ENCODE results near the gene WBP1.

The WBP1 gene

DNA sequence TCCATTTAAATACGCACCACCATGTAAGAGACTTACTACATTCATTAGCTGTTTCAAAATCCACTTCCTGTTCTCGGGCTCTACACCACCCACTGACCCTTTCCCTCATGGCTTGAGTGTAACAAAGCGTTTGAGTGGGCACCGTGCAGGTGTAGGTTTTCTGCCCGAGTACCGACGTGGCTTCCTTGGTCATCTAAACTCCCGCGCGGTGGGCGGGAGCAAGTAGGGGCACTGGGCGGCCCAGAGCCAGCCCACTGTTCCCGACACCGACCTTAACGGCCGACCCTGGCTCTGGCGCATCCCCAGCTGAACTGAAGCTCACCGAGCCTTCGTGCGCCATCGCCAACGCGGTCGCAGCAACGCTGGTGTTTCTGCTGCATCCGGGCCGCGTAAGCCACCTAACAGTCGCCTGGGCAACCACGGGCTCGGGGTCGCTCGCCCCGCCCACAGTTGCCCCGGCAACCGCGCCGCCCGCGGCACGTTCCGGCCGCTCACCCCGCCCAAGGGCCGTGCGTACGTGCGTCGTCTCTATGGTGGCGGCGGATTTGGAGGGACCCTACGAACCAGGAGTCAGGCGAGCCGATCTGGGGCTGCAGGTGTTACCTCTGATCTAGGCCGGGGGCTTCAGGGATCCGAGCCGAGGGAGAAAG lies 36.9 kb upstream of the WBP1 start, which contains the start of the genes C2orf81 and WDR54:
Gene C2orf81, minus strand, starts transcription at position 399 of the 650 bp plus-strand sequence. Its CDS starts 59 bp downstream, at position 340.
Gene WDR54, plus strand, starts transcription at position 510 of the 650 bp plus-strand sequence. CDS start 424 bp downstream, outside the sequence.
- Histone ChIP-seq H3K27ac (peak within 1 kb of the TSS; percentile 62 to 66), H3K9me3 (no peaks in the 10 kb centered on the region), H3K4me3 (peak within 1 kb of the TSS; percentile 57 to 78), H3K36me3 (peaks cover 0 to 14% (median 5%) of the 10 kb centered on the region in 3 donors), H3K27me3 (no peaks in the 10 kb centered on the region), H3K4me1 (peaks cover 0 to 22% (median 13%) of the 10 kb centered on the region in 4 donors)
- intact Hi-C loops (cut with DNase I; ENCODE audit: low total_unique reads) = no loop called here
- no peak for TF ChIP-seq CTCF (IDR thresholded peaks at IDR 0.05)
- peak; percentile 78 to 88 for DNase-seq

DNA sequence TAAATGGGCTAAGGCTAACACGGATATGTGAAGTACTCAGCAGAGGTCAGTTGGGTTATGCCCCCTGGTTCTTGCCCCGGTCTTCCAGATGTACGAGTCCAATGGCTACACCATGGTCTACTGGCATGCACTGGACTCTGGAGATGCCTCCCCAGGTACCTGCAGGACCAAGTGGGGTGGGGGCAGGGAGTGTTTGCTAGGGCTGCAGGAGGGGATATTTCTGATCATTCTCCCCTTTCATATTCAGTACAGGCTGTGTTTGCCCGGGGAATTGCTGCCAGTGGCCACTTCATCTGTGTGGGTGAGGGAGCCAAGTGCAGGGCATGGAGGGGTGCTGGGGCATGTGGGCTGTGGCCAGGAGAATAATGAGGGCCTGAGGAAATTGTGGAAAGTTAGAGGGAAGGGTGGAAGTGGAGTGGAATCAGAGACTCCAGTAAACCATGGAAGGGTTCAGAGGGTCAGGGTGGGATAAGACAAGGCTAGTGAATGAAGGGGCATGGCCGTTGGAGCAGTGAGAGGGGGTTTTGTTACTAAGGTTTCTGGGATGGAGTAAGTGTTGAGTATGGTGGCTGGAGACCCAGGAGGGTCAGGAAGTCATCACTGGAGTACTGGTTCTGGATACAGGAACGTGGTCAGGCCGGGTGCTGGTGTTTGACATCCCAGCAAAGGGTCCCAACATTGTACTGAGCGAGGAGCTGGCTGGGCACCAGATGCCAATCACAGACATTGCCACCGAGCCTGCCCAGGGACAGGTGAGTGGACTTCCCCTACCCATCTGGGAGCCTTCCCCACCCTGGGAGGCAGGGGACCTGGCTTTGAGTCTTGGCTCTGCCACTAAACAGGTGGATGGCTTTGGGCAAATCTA lies 34.8 kb upstream of the WBP1 start:
- Histone ChIP-seq H3K27me3 (no peaks in the 10 kb centered on the region), H3K9me3 (no peaks in the 10 kb centered on the region), H3K4me3 (no peak overlapping the region), H3K4me1 (peaks cover 0 to 17% (median 10%) of the 10 kb centered on the region in 4 donors), H3K27ac (no peak overlapping the region), H3K36me3 (peaks cover 0 to 35% (median 24%) of the 10 kb centered on the region in 3 donors)
- intact Hi-C loops (cut with DNase I; ENCODE audit: low total_unique reads) = no loop called here
- no peak for TF ChIP-seq CTCF (IDR thresholded peaks at IDR 0.05)
- no peak for DNase-seq

- intact Hi-C loops (cut with DNase I; ENCODE audit: low total_unique reads) = no loop called here
Observed at GRCh38 chr2:74424139-74424992, 33.9 kb upstream of the WBP1 start.

DNA sequence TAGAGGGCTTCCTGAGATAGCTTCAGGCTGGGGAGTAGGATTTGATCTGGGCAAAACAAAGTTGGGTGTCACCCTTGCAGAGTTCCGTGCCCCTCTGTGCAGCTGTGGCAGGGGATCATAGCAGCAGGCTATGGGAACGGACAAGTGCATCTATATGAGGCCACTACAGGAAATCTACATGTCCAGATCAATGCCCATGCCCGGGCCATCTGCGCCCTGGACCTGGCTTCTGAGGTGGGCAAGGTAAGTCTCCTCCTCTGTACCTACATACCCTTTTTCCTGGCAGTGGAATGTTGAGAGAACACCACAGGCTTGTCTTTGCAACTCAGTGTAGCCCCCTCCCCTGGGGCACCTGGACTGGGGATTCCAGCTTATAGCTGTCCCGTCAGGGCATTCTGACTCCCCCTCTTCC lies 33.2 kb upstream of the WBP1 start:
- Histone ChIP-seq H3K4me1 (peaks cover 0 to 8% (median 4%) of the 10 kb centered on the region in 4 donors), H3K9me3 (no peaks in the 10 kb centered on the region), H3K27me3 (no peaks in the 10 kb centered on the region), H3K36me3 (peaks cover 5 to 50% (median 39%) of the 10 kb centered on the region in 3 donors), H3K27ac (no peak overlapping the region), H3K4me3 (no peak overlapping the region)
- intact Hi-C loops (cut with DNase I; ENCODE audit: low total_unique reads) = no loop called here
- DNase-seq = no peak
- TF ChIP-seq CTCF (IDR thresholded peaks at IDR 0.05) = no peak

More at GRCh38 chr2:74424139-74424992, 33.9 kb upstream of the WBP1 start:
- Histone ChIP-seq H3K36me3 (peaks cover under 1 to 44% (median 33%) of the 10 kb centered on the region in 3 donors), H3K27me3 (no peaks in the 10 kb centered on the region), H3K9me3 (no peaks in the 10 kb centered on the region), H3K4me1 (peaks cover 0 to 8% (median 4%) of the 10 kb centered on the region in 4 donors), H3K27ac (no peak overlapping the region), H3K4me3 (no peak overlapping the region)
- TF ChIP-seq CTCF (IDR thresholded peaks at IDR 0.05) = no peak
- DNase-seq = no peak

- no peaks in the 10 kb centered on the region for H3K27me3 ChIP-seq
- no peak overlapping the region for H3K27ac ChIP-seq
- intact Hi-C loops (cut with DNase I; ENCODE audit: low total_unique reads) = no loop called here
- no peak overlapping the region for H3K4me3 ChIP-seq
- peaks cover 9 to 56% (median 44%) of the 10 kb centered on the region in 3 donors for H3K36me3 ChIP-seq
- H3K4me1 ChIP-seq = peaks cover 0 to 8% (median 4%) of the 10 kb centered on the region in 4 donors
- no peak for DNase-seq
- H3K9me3 ChIP-seq = no peaks in the 10 kb centered on the region
- no peak for TF ChIP-seq CTCF (IDR thresholded peaks at IDR 0.05)
Observed at GRCh38 chr2:74425523-74425922, 32.7 kb upstream of the WBP1 start.
